Measurements from ENCODE around the gene TST. TPM values are rescaled to one million over a fixed set of nuclear protein-coding genes. Genes with fewer than 3 reads are reported as not detected.

The TST gene
- under 1 TPM; 0.29 to 0.58 TPM for total RNA-seq
- 1 to 10 TPM in 1 of 2 donors, under 1 TPM in 1; 0.34 to 1.4 TPM for polyA plus RNA-seq

DNA sequence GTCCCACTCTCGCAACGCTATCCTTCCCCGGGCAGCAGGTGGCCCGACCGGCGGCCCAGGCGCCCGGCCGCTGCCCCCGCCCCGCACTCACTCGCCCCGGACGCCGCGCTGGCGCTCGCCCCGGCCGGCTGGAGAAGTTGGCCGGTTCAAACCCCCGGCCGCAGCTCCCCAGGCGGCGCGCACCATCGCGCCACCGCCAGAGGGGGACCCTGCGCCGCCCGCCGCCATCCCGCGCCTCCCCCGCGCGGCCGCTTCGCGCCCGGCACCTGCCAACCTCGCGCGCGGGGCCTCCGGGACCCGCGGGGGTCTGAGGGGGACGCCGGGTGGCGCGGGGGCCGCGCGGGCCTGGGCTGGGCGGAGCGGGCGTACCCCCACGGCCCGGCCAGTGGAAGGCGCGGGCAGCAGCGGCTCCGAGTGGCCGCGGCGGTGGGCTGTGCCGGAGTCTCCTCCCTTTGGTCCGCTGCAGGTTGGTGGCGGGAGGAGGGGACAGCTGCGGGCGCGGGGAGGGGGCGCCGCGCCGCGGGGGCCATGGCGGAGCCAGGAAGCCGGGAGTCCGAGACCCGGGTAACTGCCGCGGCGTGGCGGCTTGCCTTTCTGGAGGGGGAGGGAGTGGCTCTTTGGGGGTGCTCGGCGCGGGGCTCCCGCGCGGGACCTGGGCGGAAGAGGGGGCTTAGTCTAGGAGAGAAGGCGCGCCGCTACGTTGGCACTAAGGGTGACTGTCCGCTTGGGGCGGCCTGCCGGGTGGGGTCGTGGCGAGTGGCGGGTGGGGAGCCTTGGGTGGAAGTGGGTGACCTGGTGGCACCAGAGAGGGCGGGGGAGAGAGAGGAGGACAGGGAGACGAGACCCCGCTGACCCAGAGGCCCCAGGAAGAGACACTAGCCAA, at the start of gene TST, which contains the start of gene MPST:
Gene TST, minus strand, starts transcription at position 139 of the 883 bp plus-strand sequence. CDS start 715 bp downstream, outside the sequence.
Gene MPST, plus strand, starts transcription at position 434 of the 883 bp plus-strand sequence. Its CDS starts 95 bp downstream, at position 529.
- CTCF ChIA-PET (ENCODE audit: partially characterized antibody) = interaction anchor here (0.9 to 2.2 kb wide), 8 partner anchors 8 to 180 kb away, joined by 3 to 5 read pairs (median 3); a partner anchor contains a TSS
- H3K36me3 ChIP-seq (ENCODE audit: insufficient read depth, low read length) = no peaks in the 10 kb centered on the region
- intact Hi-C loops (cut with micrococcal nuclease) = no loop called here
- H3K27ac ChIP-seq (ENCODE audit: low read depth, low read length) = peak within 1 kb of the TSS; percentile 35
- Mint-ChIP-seq H3K9me3 (no peaks in the 10 kb centered on the region), H3K27me3 (peaks cover 0 to 5% of the 10 kb centered on the region in 2 donors), H3K36me3 (no peaks in the 10 kb centered on the region), H3K4me1 (peaks cover 3 to 24% (median 12%) of the 10 kb centered on the region in 4 donors), H3K4me3 (peak within 1 kb of the TSS; percentile 84 to 91 (median 87)), H3K27ac (peak within 1 kb of the TSS; percentile 13 to 76 (median 57))
- DNase-seq = peak; percentile 28 to 44 (median 38)
- H3K9me3 ChIP-seq (ENCODE audit: control insufficient read depth in 1 of 2, low read length in 2 of 2) = no peaks in the 10 kb centered on the region
- peaks cover 8% of the 10 kb centered on the region for H3K4me1 ChIP-seq (ENCODE audit: insufficient read depth, low read length)
- H3K27me3 ChIP-seq (ENCODE audit: insufficient read depth, low read length) = no peaks in the 10 kb centered on the region
- POLR2A ChIA-PET (ENCODE audit: partially characterized antibody) = interaction anchor here (0.8 to 1.7 kb wide), 2 partner anchors 243 to 465 kb away, joined by 3 to 6 read pairs; partner anchors contain the start of gene IFT27
- peak within 1 kb of the TSS; percentile 29 to 51 for H3K4me3 ChIP-seq (ENCODE audit: low read length in 2 of 2)

DNA sequence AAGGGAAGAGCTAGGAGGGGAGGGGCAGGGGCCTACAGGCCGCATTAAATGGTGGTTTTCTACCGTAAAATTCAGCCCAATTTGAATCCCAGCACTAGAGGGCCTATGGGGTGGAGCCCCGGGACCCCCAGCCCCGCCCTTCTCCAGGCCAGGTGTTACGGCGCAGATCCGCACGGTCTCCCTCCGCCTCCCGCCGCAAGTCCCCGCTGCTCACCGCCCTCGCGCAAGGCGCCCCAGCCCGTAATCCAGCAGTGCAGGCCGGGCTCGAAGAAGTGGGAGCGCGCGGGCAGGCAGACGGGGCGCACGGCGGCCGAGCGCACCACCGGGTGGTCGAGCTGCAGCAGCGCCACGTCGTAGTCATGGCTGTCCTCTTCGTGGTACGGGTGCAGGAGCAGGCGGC, 49.6 kb upstream of the TST start:
- Mint-ChIP-seq H3K4me1 (peaks cover 0 to 2% (median 0%) of the 10 kb centered on the region in 4 donors), H3K9me3 (no peaks in the 10 kb centered on the region), H3K27ac (no peak overlapping the region), H3K4me3 (no peak overlapping the region), H3K27me3 (peaks cover 3 to 10% of the 10 kb centered on the region in 2 donors), H3K36me3 (peaks cover 6% of the 10 kb centered on the region in 2 donors)
- ChIA-PET CTCF (ENCODE audit: partially characterized antibody) (interaction anchor here (0.6 kb wide), 1 partner anchor 24 kb away, joined by 3 read pairs; no protein-coding TSS in a partner anchor), POLR2A (ENCODE audit: partially characterized antibody) (no interaction called here)
- intact Hi-C loops (cut with micrococcal nuclease) = no loop called here
- no peak overlapping the region for H3K4me3 ChIP-seq (ENCODE audit: low read length in 2 of 2)
- no peaks in the 10 kb centered on the region for H3K4me1 ChIP-seq (ENCODE audit: insufficient read depth, low read length)
- no peak for DNase-seq
- H3K36me3 ChIP-seq (ENCODE audit: insufficient read depth, low read length) = no peaks in the 10 kb centered on the region
- no peaks in the 10 kb centered on the region for H3K9me3 ChIP-seq (ENCODE audit: control insufficient read depth in 1 of 2, low read length in 2 of 2)
- no peak overlapping the region for H3K27ac ChIP-seq (ENCODE audit: low read depth, low read length)
- H3K27me3 ChIP-seq (ENCODE audit: insufficient read depth, low read length) = no peaks in the 10 kb centered on the region

DNA sequence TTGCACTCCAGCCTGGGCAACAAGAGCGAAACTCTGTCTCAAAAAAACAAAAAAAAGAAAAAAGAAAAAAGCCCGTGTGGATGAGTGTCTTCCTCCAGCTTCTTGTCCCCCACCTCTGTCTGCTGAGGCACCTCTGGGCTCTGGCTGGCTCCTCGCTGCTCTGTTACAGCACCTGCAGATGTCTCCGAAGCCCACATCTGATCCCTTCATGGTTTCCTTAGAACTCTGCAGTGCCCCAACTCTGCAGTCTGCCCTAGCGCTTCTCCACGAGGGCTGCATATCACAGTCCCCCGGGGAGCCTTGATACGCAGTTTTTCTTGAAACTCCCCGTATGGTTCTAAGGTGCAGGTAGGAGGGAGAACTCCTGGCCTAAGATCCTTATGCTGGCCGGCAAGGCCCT, 48.2 kb upstream of the TST start:
- Histone ChIP-seq H3K27ac (ENCODE audit: low read depth, low read length) (no peak overlapping the region), H3K27me3 (ENCODE audit: insufficient read depth, low read length) (no peaks in the 10 kb centered on the region), H3K4me1 (ENCODE audit: insufficient read depth, low read length) (no peaks in the 10 kb centered on the region), H3K36me3 (ENCODE audit: insufficient read depth, low read length) (no peaks in the 10 kb centered on the region), H3K9me3 (ENCODE audit: control insufficient read depth in 1 of 2, low read length in 2 of 2) (no peaks in the 10 kb centered on the region), H3K4me3 (ENCODE audit: low read length in 2 of 2) (no peak overlapping the region)
- Mint-ChIP-seq H3K4me1 (peaks cover 0 to 2% (median 0%) of the 10 kb centered on the region in 4 donors), H3K36me3 (peaks cover 6 to 8% of the 10 kb centered on the region in 2 donors), H3K27ac (no peak overlapping the region), H3K27me3 (peaks cover 3 to 10% of the 10 kb centered on the region in 2 donors), H3K4me3 (no peak overlapping the region), H3K9me3 (no peaks in the 10 kb centered on the region)
- POLR2A ChIA-PET (ENCODE audit: partially characterized antibody) = no interaction called here
- CTCF ChIA-PET (ENCODE audit: partially characterized antibody) = interaction anchor here (1.8 kb wide), 1 partner anchor 9 kb away, joined by 6 read pairs; no protein-coding TSS in a partner anchor
- intact Hi-C loops (cut with micrococcal nuclease) = no loop called here
- DNase-seq = no peak

DNA sequence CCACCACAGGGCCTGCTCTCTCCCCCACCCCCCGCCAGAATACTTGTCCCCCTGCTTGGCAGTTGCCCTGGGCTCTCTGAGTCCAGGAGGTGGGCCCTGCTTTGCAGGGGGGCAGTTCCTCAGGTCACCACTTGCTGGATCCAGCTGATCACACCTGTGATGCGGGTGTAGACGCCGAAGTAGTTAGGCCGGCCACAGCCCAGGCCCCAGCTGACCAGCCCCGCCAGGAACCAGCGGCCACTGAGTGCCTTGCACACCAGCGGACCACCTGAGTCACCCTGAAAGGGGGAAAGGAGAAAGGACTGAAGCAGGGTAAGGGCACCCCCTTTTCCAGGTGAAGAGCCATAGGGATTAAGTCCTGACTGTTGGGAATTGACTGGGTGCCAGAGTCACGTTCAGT, 46.7 kb upstream of the TST start:
- CTCF ChIA-PET (ENCODE audit: partially characterized antibody) = interaction anchor here (1.0 kb wide), 1 partner anchor 14 kb away, joined by 3 read pairs; no protein-coding TSS in a partner anchor
- H3K4me3 Mint-ChIP-seq = no peak overlapping the region
- intact Hi-C loops (cut with micrococcal nuclease) = no loop called here

DNA sequence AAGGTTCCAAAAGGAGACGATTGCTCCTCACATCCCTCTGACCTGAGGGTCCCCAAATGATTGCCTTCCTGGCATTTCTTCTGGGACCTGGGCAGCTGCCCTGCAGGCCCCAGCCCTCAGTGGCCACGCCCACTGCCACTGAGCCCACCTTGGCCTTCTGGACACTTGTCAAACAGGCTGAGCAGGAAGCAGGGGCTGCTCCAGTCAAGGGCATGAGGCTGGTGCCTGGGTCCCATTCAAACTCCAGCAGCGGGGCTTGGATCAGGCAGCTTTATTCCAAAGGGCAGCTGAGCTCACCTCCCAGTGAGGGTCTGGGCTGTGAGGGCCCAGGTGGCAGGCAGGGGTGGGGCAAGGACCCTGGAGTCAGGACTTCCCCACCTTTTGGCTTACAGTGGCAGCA, 45.9 kb upstream of the TST start:
- no peak overlapping the region for H3K4me3 Mint-ChIP-seq
- ChIA-PET CTCF (ENCODE audit: partially characterized antibody) (interaction anchor here (1.0 kb wide), 1 partner anchor 15 kb away, joined by 3 read pairs; no protein-coding TSS in a partner anchor), POLR2A (ENCODE audit: partially characterized antibody) (interaction anchor here (0.6 kb wide), 1 partner anchor 103 kb away, joined by 3 read pairs; no protein-coding TSS in a partner anchor)
- Histone ChIP-seq H3K4me1 (ENCODE audit: insufficient read depth, low read length) (peaks cover 8% of the 10 kb centered on the region), H3K27me3 (ENCODE audit: insufficient read depth, low read length) (no peaks in the 10 kb centered on the region), H3K36me3 (ENCODE audit: insufficient read depth, low read length) (no peaks in the 10 kb centered on the region), H3K9me3 (ENCODE audit: control insufficient read depth in 1 of 2, low read length in 2 of 2) (no peaks in the 10 kb centered on the region), H3K27ac (ENCODE audit: low read depth, low read length) (no peak overlapping the region), H3K4me3 (ENCODE audit: low read length in 2 of 2) (no peak overlapping the region)
- no peak for DNase-seq
- H3K4me1 Mint-ChIP-seq = peaks cover 3 to 7% (median 4%) of the 10 kb centered on the region in 4 donors
- H3K36me3 Mint-ChIP-seq = peaks cover 6 to 15% of the 10 kb centered on the region in 2 donors
- H3K9me3 Mint-ChIP-seq = no peaks in the 10 kb centered on the region
- no peak overlapping the region for H3K27ac Mint-ChIP-seq
- intact Hi-C loops (cut with micrococcal nuclease) = no loop called here
- peaks cover 2 to 10% of the 10 kb centered on the region in 2 donors for H3K27me3 Mint-ChIP-seq

More for the DNA sequence above, 46.7 kb upstream of the TST start:
- H3K27ac Mint-ChIP-seq = no peak overlapping the region
- H3K27me3 Mint-ChIP-seq = peaks cover 3 to 10% of the 10 kb centered on the region in 2 donors
- H3K36me3 Mint-ChIP-seq = peaks cover 6 to 11% of the 10 kb centered on the region in 2 donors
- peaks cover under 1% of the 10 kb centered on the region for H3K4me1 ChIP-seq (ENCODE audit: insufficient read depth, low read length)
- H3K4me3 ChIP-seq (ENCODE audit: low read length in 2 of 2) = no peak overlapping the region
- no peaks in the 10 kb centered on the region for H3K9me3 ChIP-seq (ENCODE audit: control insufficient read depth in 1 of 2, low read length in 2 of 2)
- POLR2A ChIA-PET (ENCODE audit: partially characterized antibody) = no interaction called here
- peaks cover 0 to 4% (median 1%) of the 10 kb centered on the region in 4 donors for H3K4me1 Mint-ChIP-seq
- H3K36me3 ChIP-seq (ENCODE audit: insufficient read depth, low read length) = no peaks in the 10 kb centered on the region
- no peak overlapping the region for H3K27ac ChIP-seq (ENCODE audit: low read depth, low read length)
- H3K9me3 Mint-ChIP-seq = no peaks in the 10 kb centered on the region
- no peaks in the 10 kb centered on the region for H3K27me3 ChIP-seq (ENCODE audit: insufficient read depth, low read length)
- DNase-seq = no peak

DNA sequence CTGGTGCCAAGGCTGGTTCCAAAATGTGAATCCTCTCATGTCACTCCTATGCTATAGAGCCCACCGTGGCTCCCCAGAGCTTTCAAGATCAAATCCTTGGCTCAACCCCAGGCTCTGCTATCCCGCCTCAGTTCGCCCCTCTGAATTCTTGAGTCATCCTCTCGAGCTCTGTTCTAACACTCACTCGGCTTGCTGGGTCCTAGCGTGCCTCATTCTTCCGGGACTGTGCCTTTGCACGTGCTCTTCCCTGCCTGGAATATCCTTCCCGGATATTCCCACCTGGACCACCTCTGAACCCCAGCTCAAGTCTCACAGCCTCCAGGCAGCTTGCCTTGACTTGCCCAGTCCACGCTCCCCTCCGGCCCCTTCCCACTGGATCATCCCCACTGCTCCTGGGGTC, 45.3 kb upstream of the TST start:
- H3K4me1 Mint-ChIP-seq = peaks cover 4 to 10% (median 8%) of the 10 kb centered on the region in 4 donors
- Histone ChIP-seq H3K36me3 (ENCODE audit: insufficient read depth, low read length) (no peaks in the 10 kb centered on the region), H3K4me3 (ENCODE audit: low read length in 2 of 2) (no peak overlapping the region), H3K4me1 (ENCODE audit: insufficient read depth, low read length) (peaks cover 14% of the 10 kb centered on the region), H3K27ac (ENCODE audit: low read depth, low read length) (no peak overlapping the region), H3K27me3 (ENCODE audit: insufficient read depth, low read length) (no peaks in the 10 kb centered on the region), H3K9me3 (ENCODE audit: control insufficient read depth in 1 of 2, low read length in 2 of 2) (no peaks in the 10 kb centered on the region)
- intact Hi-C loops (cut with micrococcal nuclease) = no loop called here
- no peak for DNase-seq
- H3K9me3 Mint-ChIP-seq = no peaks in the 10 kb centered on the region
- H3K4me3 Mint-ChIP-seq = no peak overlapping the region
- peaks cover 6 to 19% of the 10 kb centered on the region in 2 donors for H3K36me3 Mint-ChIP-seq
- CTCF ChIA-PET (ENCODE audit: partially characterized antibody) = no interaction called here
- POLR2A ChIA-PET (ENCODE audit: partially characterized antibody) = interaction anchor here (0.8 kb wide), 1 partner anchor 135 kb away, joined by 3 read pairs; no protein-coding TSS in a partner anchor
- H3K27ac Mint-ChIP-seq = peak overlapping the region in 1 of 7 donors; percentile 70
- peaks cover 0 to 5% of the 10 kb centered on the region in 2 donors for H3K27me3 Mint-ChIP-seq

Measured in CD4-positive, alpha-beta memory T cell (primary cell).